Hypothalamus (tissue), 51 donors: ENCODE measurements around the gene FREY1.

Experiments
- DNase-seq, 51 donors: peaks; one replicate each; lab custom pipeline; 2025; lab: John Stamatoyannopoulos, UW

The FREY1 gene

GRCh38 chr11:45929486-45930030 is 22.5 kb upstream of the FREY1 start:
- no peak for DNase-seq

GRCh38 chr11:45928535-45929215 is 21.6 kb upstream of the FREY1 start:
- no peak for DNase-seq

GRCh38 chr11:45927684-45928413 is 20.8 kb upstream of the FREY1 start:
- no peak for DNase-seq

GRCh38 chr11:45927332-45927683 is 20.2 kb upstream of the FREY1 start:
- DNase-seq, result no peak

GRCh38 chr11:45926536-45927331 is 19.7 kb upstream of the FREY1 start:
- no peak for DNase-seq

GRCh38 chr11:45926001-45926401 is 18.9 kb upstream of the FREY1 start:
- no peak for DNase-seq

- no peak for DNase-seq
Observed at GRCh38 chr11:45925550-45925949, 18.5 kb upstream of the FREY1 start.

- DNase-seq, result no peak
Observed at GRCh38 chr11:45924927-45925326, 17.9 kb upstream of the FREY1 start.

- no peak for DNase-seq
Observed at GRCh38 chr11:45924036-45924915, 17.2 kb upstream of the FREY1 start.

GRCh38 chr11:45922425-45923082 is 15.5 kb upstream of the FREY1 start, which contains the start of gene LARGE2:
LARGE2 (plus strand) TSS chr11:45922656; CDS start chr11:45922883, 227 bp downstream.
- DNase-seq, result no peak

- DNase-seq, result peak in 4 of 51 donors; percentile 32 to 40 (median 37)
Observed at GRCh38 chr11:45921561-45922424, 14.7 kb upstream of the FREY1 start.

GRCh38 chr11:45920531-45921477 is 13.7 kb upstream of the FREY1 start:
- DNase-seq, result no peak

GRCh38 chr11:45919806-45920530 is 12.9 kb upstream of the FREY1 start:
- DNase-seq, result peak in 2 of 51 donors; percentile 20 to 30

GRCh38 chr11:45918962-45919675 is 12.0 kb upstream of the FREY1 start:
- DNase-seq, result no peak

GRCh38 chr11:45918331-45918941 is 11.4 kb upstream of the FREY1 start:
- DNase-seq, result peak in 48 of 51 donors; percentile 25 to 88 (median 70)
